IPS-18a (cell line): ENCODE measurements around the gene PAQR5.

Experiments
- H3K27ac ChIP-seq: one replicate; pipeline ENCODE4 v1.5.1; 2013; ENCODE audit warnings: low read length
- H3K27me3 ChIP-seq: one replicate; pipeline ENCODE4 v1.6.1; 2013; ENCODE audit warnings: mild to moderate bottlenecking, low read length; ENCODE audit not compliant: control insufficient read depth, insufficient read depth
- H3K36me3 ChIP-seq: one replicate; pipeline ENCODE4 v1.6.1; 2013; ENCODE audit warnings: low read depth, low read length; ENCODE audit not compliant: control insufficient read depth
- H3K4me1 ChIP-seq: one replicate; pipeline ENCODE4 v1.6.1; 2013; ENCODE audit warnings: low read depth, low read length; ENCODE audit not compliant: control insufficient read depth
- H3K4me3 ChIP-seq: one replicate; pipeline ENCODE4 v1.5.1; 2013; ENCODE audit warnings: low read length
- H3K9ac ChIP-seq: one replicate; pipeline ENCODE4 v1.6.1; 2013; ENCODE audit warnings: mild to moderate bottlenecking, low read length, moderate library complexity
- H3K9me3 ChIP-seq: one replicate; pipeline ENCODE4 v1.6.1; 2013; ENCODE audit warnings: low read depth, low read length; ENCODE audit not compliant: control insufficient read depth

The PAQR5 gene

GRCh38 chr15:69307939-69308338 lies 9.2 kb downstream of the PAQR5 start:
- H3K27me3 ChIP-seq = no peaks in the 10 kb centered on the region
- H3K9me3 ChIP-seq = no peaks in the 10 kb centered on the region
- no peak overlapping the region for H3K27ac ChIP-seq
- H3K4me3 ChIP-seq = no peak overlapping the region
- H3K36me3 ChIP-seq = no peaks in the 10 kb centered on the region
- no peaks in the 10 kb centered on the region for H3K4me1 ChIP-seq
- H3K9ac ChIP-seq = no peak overlapping the region

- H3K27ac ChIP-seq = no peak overlapping the region
- H3K9ac ChIP-seq = no peak overlapping the region
- no peaks in the 10 kb centered on the region for H3K36me3 ChIP-seq
- no peaks in the 10 kb centered on the region for H3K9me3 ChIP-seq
- H3K27me3 ChIP-seq = no peaks in the 10 kb centered on the region
- H3K4me1 ChIP-seq = no peaks in the 10 kb centered on the region
- no peak overlapping the region for H3K4me3 ChIP-seq
Observed at GRCh38 chr15:69308949-69309348, 10.2 kb downstream of the PAQR5 start.

DNA sequence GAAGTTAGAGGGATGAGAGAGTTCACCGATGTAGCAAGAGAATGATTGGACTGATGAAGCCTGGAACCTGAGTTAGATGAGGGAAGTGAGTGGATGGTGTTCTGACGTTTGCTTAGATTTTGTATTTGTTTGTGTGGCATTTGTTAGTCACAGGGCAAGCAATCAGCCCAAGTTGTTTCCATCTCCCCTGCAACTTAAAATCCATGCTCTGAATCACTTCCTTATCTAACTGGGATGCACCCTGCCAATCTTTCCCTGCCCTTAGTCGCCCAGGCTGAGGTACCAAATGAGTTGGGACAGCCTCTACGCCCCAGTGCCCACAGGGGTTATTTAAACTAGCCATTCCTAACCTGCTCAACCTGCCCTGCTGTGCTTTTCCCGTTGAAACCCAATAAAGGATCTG lies 12.6 kb downstream of the PAQR5 start:
- Histone ChIP-seq H3K36me3 (no peaks in the 10 kb centered on the region), H3K9ac (no peak overlapping the region), H3K27me3 (no peaks in the 10 kb centered on the region), H3K9me3 (no peaks in the 10 kb centered on the region), H3K4me1 (no peaks in the 10 kb centered on the region), H3K27ac (no peak overlapping the region), H3K4me3 (no peak overlapping the region)

GRCh38 chr15:69313432-69314000 lies 14.8 kb downstream of the PAQR5 start:
- H3K36me3 ChIP-seq = no peaks in the 10 kb centered on the region
- no peak overlapping the region for H3K4me3 ChIP-seq
- H3K9me3 ChIP-seq = no peaks in the 10 kb centered on the region
- H3K27ac ChIP-seq = no peak overlapping the region
- no peaks in the 10 kb centered on the region for H3K27me3 ChIP-seq
- H3K9ac ChIP-seq = no peak overlapping the region
- no peaks in the 10 kb centered on the region for H3K4me1 ChIP-seq

DNA sequence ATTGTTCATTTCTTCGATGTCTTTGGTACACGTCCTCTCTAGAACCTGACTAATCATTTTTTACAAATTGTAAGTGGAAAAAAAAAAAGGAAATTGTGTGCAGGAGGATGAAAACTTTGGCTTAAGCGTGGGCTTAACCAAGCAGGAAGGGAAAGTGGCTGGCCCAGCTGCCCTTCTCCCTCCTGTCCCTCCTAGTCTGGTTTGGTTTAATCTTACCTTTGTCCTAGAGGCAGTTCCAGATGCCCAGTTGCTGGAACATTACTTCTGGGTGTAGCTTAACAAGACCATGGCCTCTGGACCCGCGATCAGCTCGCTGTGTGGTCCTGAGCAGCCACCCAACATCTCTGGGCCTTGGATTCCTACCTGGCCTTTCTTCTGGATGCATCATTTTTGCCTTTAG lies 15.4 kb downstream of the PAQR5 start:
- no peaks in the 10 kb centered on the region for H3K36me3 ChIP-seq
- no peak overlapping the region for H3K9ac ChIP-seq
- H3K4me1 ChIP-seq = no peaks in the 10 kb centered on the region
- H3K27ac ChIP-seq = no peak overlapping the region
- H3K4me3 ChIP-seq = no peak overlapping the region
- no peaks in the 10 kb centered on the region for H3K9me3 ChIP-seq
- no peaks in the 10 kb centered on the region for H3K27me3 ChIP-seq

- no peaks in the 10 kb centered on the region for H3K4me1 ChIP-seq
- H3K4me3 ChIP-seq = no peak overlapping the region
- H3K9ac ChIP-seq = no peak overlapping the region
Observed at GRCh38 chr15:69314736-69315135, 16.0 kb downstream of the PAQR5 start.

GRCh38 chr15:69315402-69316110 lies 16.8 kb downstream of the PAQR5 start:
- no peaks in the 10 kb centered on the region for H3K36me3 ChIP-seq
- H3K27me3 ChIP-seq = no peaks in the 10 kb centered on the region
- H3K27ac ChIP-seq = no peak overlapping the region
- no peaks in the 10 kb centered on the region for H3K4me1 ChIP-seq
- no peak overlapping the region for H3K9ac ChIP-seq
- no peak overlapping the region for H3K4me3 ChIP-seq
- H3K9me3 ChIP-seq = no peaks in the 10 kb centered on the region

More at GRCh38 chr15:69314736-69315135, 16.0 kb downstream of the PAQR5 start:
- H3K27ac ChIP-seq = no peak overlapping the region
- H3K27me3 ChIP-seq = no peaks in the 10 kb centered on the region
- no peaks in the 10 kb centered on the region for H3K36me3 ChIP-seq
- H3K9me3 ChIP-seq = no peaks in the 10 kb centered on the region

- Histone ChIP-seq H3K36me3 (no peaks in the 10 kb centered on the region), H3K27me3 (no peaks in the 10 kb centered on the region), H3K27ac (no peak overlapping the region), H3K9me3 (no peaks in the 10 kb centered on the region), H3K9ac (no peak overlapping the region), H3K4me3 (no peak overlapping the region), H3K4me1 (no peaks in the 10 kb centered on the region)
Observed at GRCh38 chr15:69316291-69316690, 17.6 kb downstream of the PAQR5 start.

GRCh38 chr15:69317392-69317841 lies 18.7 kb downstream of the PAQR5 start:
- Histone ChIP-seq H3K9me3 (no peaks in the 10 kb centered on the region), H3K36me3 (no peaks in the 10 kb centered on the region), H3K27me3 (no peaks in the 10 kb centered on the region), H3K4me3 (no peak overlapping the region), H3K27ac (no peak overlapping the region), H3K9ac (no peak overlapping the region), H3K4me1 (no peaks in the 10 kb centered on the region)

DNA sequence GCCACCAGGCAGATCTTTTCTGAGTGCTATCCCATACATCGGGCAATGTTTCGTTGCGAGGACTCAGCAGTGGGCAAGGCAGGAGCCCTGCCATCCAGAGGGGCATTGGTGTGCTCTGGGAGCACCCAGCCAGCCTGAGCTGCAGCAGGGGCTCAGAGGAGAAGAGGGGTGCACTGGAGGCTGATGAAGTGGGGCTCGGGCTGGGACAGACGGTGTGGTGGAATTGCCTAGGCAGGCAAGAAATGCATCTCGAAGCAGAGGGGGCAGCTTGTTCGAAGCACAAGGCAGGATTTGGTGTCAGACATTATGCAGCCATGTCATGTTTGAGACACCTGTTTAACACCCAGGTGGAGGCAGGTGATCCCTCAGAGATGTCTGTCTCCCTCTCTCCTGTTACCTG lies 19.3 kb downstream of the PAQR5 start:
- Histone ChIP-seq H3K4me1 (no peaks in the 10 kb centered on the region), H3K27ac (no peak overlapping the region), H3K9ac (no peak overlapping the region), H3K4me3 (no peak overlapping the region), H3K36me3 (no peaks in the 10 kb centered on the region), H3K9me3 (no peaks in the 10 kb centered on the region), H3K27me3 (no peaks in the 10 kb centered on the region)

GRCh38 chr15:69319384-69320375 lies 21.0 kb downstream of the PAQR5 start:
- H3K4me3 ChIP-seq = no peak overlapping the region
- H3K9me3 ChIP-seq = no peaks in the 10 kb centered on the region
- H3K9ac ChIP-seq = no peak overlapping the region
- no peak overlapping the region for H3K27ac ChIP-seq
- H3K4me1 ChIP-seq = no peaks in the 10 kb centered on the region
- no peaks in the 10 kb centered on the region for H3K27me3 ChIP-seq
- no peaks in the 10 kb centered on the region for H3K36me3 ChIP-seq
